ENCODE data around the gene COPG2. TPM values are rescaled to one million over a fixed set of nuclear protein-coding genes. Genes with fewer than 3 reads are reported as not detected.
A peak's percentile ranks its signal among the peaks of the same experiment; 100 is the strongest.

The COPG2 gene
- total RNA-seq, 1 experiment from 2014 or later: 50.9 TPM

- no peak for TF ChIP-seq ZNF671 (CRISPR knock-in tag; IDR thresholded peaks at IDR 0.05)
- TF ChIP-seq IRF2 (CRISPR knock-in tag; IDR thresholded peaks at IDR 0.05; ENCODE audit: borderline replicate concordance, low read depth): peak; percentile 72; the same call in 1 of the 2 replicates
- peak; percentile 65; the same call in 1 of the 2 replicates for TF ChIP-seq JUN (CRISPR knock-in tag; IDR thresholded peaks at IDR 0.05)
- no peak; the same call in 1 of the 2 replicates for TF ChIP-seq ZNF138 (CRISPR knock-in tag; conservative IDR thresholded peaks at IDR 0.05)
- TF ChIP-seq PREB (CRISPR knock-in tag; IDR thresholded peaks at IDR 0.05; ENCODE audit: borderline replicate concordance): no peak
- TF ChIP-seq ELF4 (CRISPR knock-in tag; IDR thresholded peaks at IDR 0.05; ENCODE audit: low read depth): no peak
- TF ChIP-seq ZNF423 (CRISPR knock-in tag; IDR thresholded peaks at IDR 0.05): no peak
- TF ChIP-seq OVOL2 (CRISPR knock-in tag; IDR thresholded peaks at IDR 0.05; ENCODE audit: borderline replicate concordance): no peak
- TF ChIP-seq SMAD3 (CRISPR knock-in tag; IDR thresholded peaks at IDR 0.05; ENCODE audit: borderline replicate concordance): peak; percentile 53; the same call in 1 of the 2 replicates
- no peak; the same call in 1 of the 2 replicates for TF ChIP-seq ZNF219 (CRISPR knock-in tag; IDR thresholded peaks at IDR 0.05; ENCODE audit: borderline replicate concordance)
- peak; percentile 60; the same call in 1 of the 2 replicates for TF ChIP-seq RELA (CRISPR knock-in tag; IDR thresholded peaks at IDR 0.05; ENCODE audit: borderline replicate concordance)
- TF ChIP-seq CDX4 (CRISPR knock-in tag; IDR thresholded peaks at IDR 0.05; ENCODE audit: borderline replicate concordance): no peak
- TF ChIP-seq ZNF532 (CRISPR knock-in tag; IDR thresholded peaks at IDR 0.05; ENCODE audit: borderline replicate concordance): no peak
- TF ChIP-seq KAT7 (CRISPR knock-in tag; IDR thresholded peaks at IDR 0.05; ENCODE audit: borderline replicate concordance): peak; percentile 67; the same call in 1 of the 2 replicates
- TF ChIP-seq TCF7 (CRISPR knock-in tag; IDR thresholded peaks at IDR 0.05; ENCODE audit: low read depth): no peak; the same call in 1 of the 2 replicates
- no peak for TF ChIP-seq ZSCAN18 (CRISPR knock-in tag; IDR thresholded peaks at IDR 0.05)
- TF ChIP-seq CREB1 (CRISPR knock-in tag; IDR thresholded peaks at IDR 0.05): 0 out of 2 replicates have a peak, but pooled peaks have one; percentile 67
- TF ChIP-seq CTCF (IDR thresholded peaks at IDR 0.05): peak; percentile 65
- TF ChIP-seq MLX (CRISPR knock-in tag; IDR thresholded peaks at IDR 0.05): peak; percentile 33; the same call in 1 of the 2 replicates
- no peak for TF ChIP-seq ERG (CRISPR knock-in tag; IDR thresholded peaks at IDR 0.05)
- TF ChIP-seq NR3C1 (CRISPR knock-in tag; conservative IDR thresholded peaks at IDR 0.05; ENCODE audit: low read depth): no peak
- TF ChIP-seq ATF2 (CRISPR knock-in tag; IDR thresholded peaks at IDR 0.05; ENCODE audit: borderline replicate concordance, low read depth): 0 out of 2 replicates have a peak, but pooled peaks have one; percentile 20
- TF ChIP-seq USF2 (CRISPR knock-in tag; IDR thresholded peaks at IDR 0.05): 0 out of 2 replicates have a peak, but pooled peaks have one; percentile 22
Measured at GRCh38 chr7:130486114-130486953, 182.2 kb downstream of the COPG2 start (continued).
